Right cardiac atrium (tissue), 5 donors: ENCODE results near the gene MYO5B. TPM values are rescaled to one million over a fixed set of nuclear protein-coding genes. Genes with fewer than 3 reads are reported as not detected.

Source experiments
- ATAC-seq, 2 donors: fragments of 200-7000 bp; cut with Tn5 transposase; one replicate each; pipeline versions ENCODE4 v1.8.0 to v1.9.1; 2020; ENCODE audit warnings: moderate library complexity in 2 of 2, mild to moderate bottlenecking in 1 of 2
- DNase-seq, 3 donors: peaks; one replicate each; pipeline ENCODE4 v3.0.0-alpha.2; 2020
- H3K27ac ChIP-seq: one replicate; pipeline ENCODE4 v1.5.1; 2013; ENCODE audit warnings: mild to moderate bottlenecking, low read length, control low read depth, moderate library complexity
- H3K27me3 ChIP-seq: one replicate; pipeline ENCODE4 v1.6.1; 2013; ENCODE audit not compliant: control insufficient read depth, insufficient read depth
- H3K4me1 ChIP-seq: one replicate; pipeline ENCODE4 v1.6.1; 2013; ENCODE audit warnings: low read length; ENCODE audit not compliant: control insufficient read depth, insufficient read depth
- H3K4me3 ChIP-seq: one replicate; pipeline ENCODE4 v1.5.1; 2013; ENCODE audit warnings: low read length, control low read depth
- H3K9me3 ChIP-seq: one replicate; pipeline ENCODE4 v1.6.1; 2013; ENCODE audit warnings: low read length; ENCODE audit not compliant: control insufficient read depth
- WGBS: extraction: QIAGEN DNeasy Blood & Tissue Kit; methylation state at CpG from one replicate; pipeline ENCODE4 v1.1.7; 2013; 5-methylcytosine and 5-hydroxymethylcytosine counted together
- intact Hi-C, 4 donors: fragments of 100-400 bp; cut with DNase I; formaldehyde crosslinking; loops; one replicate each; pipeline versions ENCODE4 v1.11.0 to v1.14.0; 2022 to 2023
- polyA plus RNA-seq: library from polyadenylated mRNA; stranded (reverse); fragments of 200-250 nt; gene quantifications from one replicate; pipeline ENCODE4 v1.2.3, GENCODE V29; 2013
- total RNA-seq, 4 donors: library from RNA; stranded (reverse); fragmentation: NEBNext Ultra II Directional; extraction: Animal tissue kit (Norgen Biotek cat#: 25700); gene quantifications; one replicate each; pipeline ENCODE4 v1.2.1, GENCODE V29; 2021
- donor health status: healthy with polysubstance abuse.
- donor health status: DM: no; HTN: yes; CAD: no.
- donor health status: DM: no; HTN: no; CAD: no.
- donor health status: DM: no; HTN: yes; CAD: no; lungs with severe emphysema.
- donor health status: DM: yes; HTN: yes; CAD: no.

The MYO5B gene
- total and polyA plus RNA-seq, 5 donors = 1.4 to 4.5 (median 3.1) TPM

- Histone ChIP-seq H3K4me3 (no peak overlapping the region), H3K9me3 (no peaks in the 10 kb centered on the region), H3K4me1 (no peaks in the 10 kb centered on the region), H3K27me3 (peaks cover 3% of the 10 kb centered on the region), H3K27ac (no peak overlapping the region)
- ATAC-seq (no peak), DNase-seq (no peak)
- 45% methylated on average over 6 of the region's 6 CpGs for WGBS
- intact Hi-C loops = no loop called here
Observed at GRCh38 chr18:49920731-49921130, 274.2 kb downstream of the MYO5B start.

- DNase-seq = no peak
- H3K4me1 ChIP-seq = no peaks in the 10 kb centered on the region
- intact Hi-C loops = no loop called here
- H3K9me3 ChIP-seq = no peaks in the 10 kb centered on the region
- no peak for ATAC-seq
- H3K27me3 ChIP-seq = peaks cover 3% of the 10 kb centered on the region
- no peak overlapping the region for H3K4me3 ChIP-seq
- H3K27ac ChIP-seq = no peak overlapping the region
- WGBS = 80% methylated on average over 5 of the region's 5 CpGs
Observed at GRCh38 chr18:49917742-49918141, 277.2 kb downstream of the MYO5B start.

GRCh38 chr18:49915352-49915751 lies 279.6 kb downstream of the MYO5B start:
- Histone ChIP-seq H3K4me3 (no peak overlapping the region), H3K4me1 (no peaks in the 10 kb centered on the region), H3K9me3 (no peaks in the 10 kb centered on the region), H3K27me3 (peaks cover 3% of the 10 kb centered on the region), H3K27ac (no peak overlapping the region)
- 72% methylated on average over 7 of the region's 7 CpGs for WGBS
- ATAC-seq (peak in 1 of 2 donors; percentile 41), DNase-seq (no peak)
- intact Hi-C loops = no loop called here

- Histone ChIP-seq H3K4me3 (no peak overlapping the region), H3K9me3 (no peaks in the 10 kb centered on the region), H3K27me3 (no peaks in the 10 kb centered on the region), H3K27ac (no peak overlapping the region), H3K4me1 (no peaks in the 10 kb centered on the region)
- WGBS = 78% methylated on average over 3 of the region's 3 CpGs
- intact Hi-C loops = no loop called here
- DNase-seq (no peak), ATAC-seq (no peak)
Observed at GRCh38 chr18:49913221-49913620, 281.7 kb downstream of the MYO5B start.

GRCh38 chr18:49911427-49911826 lies 283.5 kb downstream of the MYO5B start:
- Histone ChIP-seq H3K27ac (no peak overlapping the region), H3K4me3 (no peak overlapping the region), H3K4me1 (no peaks in the 10 kb centered on the region), H3K9me3 (no peaks in the 10 kb centered on the region), H3K27me3 (no peaks in the 10 kb centered on the region)
- intact Hi-C loops = no loop called here
- no peak for ATAC-seq
- WGBS = 48% methylated on average over 4 of the region's 4 CpGs
- DNase-seq = no peak

- H3K4me1 ChIP-seq = no peaks in the 10 kb centered on the region
- DNase-seq (no peak), ATAC-seq (no peak)
- H3K27ac ChIP-seq = no peak overlapping the region
- intact Hi-C loops = no loop called here
- no peak overlapping the region for H3K4me3 ChIP-seq
- no peaks in the 10 kb centered on the region for H3K27me3 ChIP-seq
- WGBS = 64% methylated on average over 2 of the region's 2 CpGs
- H3K9me3 ChIP-seq = no peaks in the 10 kb centered on the region
Observed at GRCh38 chr18:49910986-49911385, 284.0 kb downstream of the MYO5B start.

- WGBS = 68% methylated on average over 5 of the region's 5 CpGs
- no peaks in the 10 kb centered on the region for H3K27me3 ChIP-seq
- no peak overlapping the region for H3K27ac ChIP-seq
- no peaks in the 10 kb centered on the region for H3K9me3 ChIP-seq
- ATAC-seq (no peak), DNase-seq (no peak)
- H3K4me3 ChIP-seq = no peak overlapping the region
- intact Hi-C loops = no loop called here
- H3K4me1 ChIP-seq = no peaks in the 10 kb centered on the region
Observed at GRCh38 chr18:49910019-49910418, 284.9 kb downstream of the MYO5B start.

GRCh38 chr18:49907346-49907929 lies 287.5 kb downstream of the MYO5B start:
- Histone ChIP-seq H3K27me3 (no peaks in the 10 kb centered on the region), H3K9me3 (no peaks in the 10 kb centered on the region), H3K27ac (no peak overlapping the region), H3K4me3 (no peak overlapping the region), H3K4me1 (no peaks in the 10 kb centered on the region)
- no peak for DNase-seq
- peak in 1 of 2 donors; percentile 46 for ATAC-seq
- 60% methylated on average over 3 of the region's 3 CpGs for WGBS
- intact Hi-C loops = no loop called here

GRCh38 chr18:49905771-49906170 lies 289.2 kb downstream of the MYO5B start:
- ATAC-seq (no peak), DNase-seq (no peak)
- H3K9me3 ChIP-seq = no peaks in the 10 kb centered on the region
- H3K27me3 ChIP-seq = no peaks in the 10 kb centered on the region
- no peaks in the 10 kb centered on the region for H3K4me1 ChIP-seq
- intact Hi-C loops = no loop called here
- 34% methylated on average over 5 of the region's 5 CpGs for WGBS
- no peak overlapping the region for H3K27ac ChIP-seq
- H3K4me3 ChIP-seq = no peak overlapping the region

- H3K9me3 ChIP-seq = no peaks in the 10 kb centered on the region
- H3K4me1 ChIP-seq = no peaks in the 10 kb centered on the region
- ATAC-seq (no peak), DNase-seq (no peak)
- H3K4me3 ChIP-seq = no peak overlapping the region
- no peak overlapping the region for H3K27ac ChIP-seq
- H3K27me3 ChIP-seq = no peaks in the 10 kb centered on the region
- 54% methylated on average over 4 of the region's 4 CpGs for WGBS
- intact Hi-C loops = no loop called here
Observed at GRCh38 chr18:49904871-49905555, 289.9 kb downstream of the MYO5B start.

- intact Hi-C loops = no loop called here
- ATAC-seq = no peak
- no peaks in the 10 kb centered on the region for H3K4me1 ChIP-seq
- DNase-seq = no peak
- H3K27me3 ChIP-seq = no peaks in the 10 kb centered on the region
- no peak overlapping the region for H3K4me3 ChIP-seq
- 71% methylated on average over 6 of the region's 6 CpGs for WGBS
- no peaks in the 10 kb centered on the region for H3K9me3 ChIP-seq
- H3K27ac ChIP-seq = no peak overlapping the region
Observed at GRCh38 chr18:49901862-49902340, 293.0 kb downstream of the MYO5B start.
